G401.6 (cell line): Measurements from ENCODE around the gene PTPRG.
"Not testable (repeated sequence)": the region's sequence is repeated elsewhere in the genome, so short reads cannot be mapped to it uniquely, and the experiment has no call there.

Source experiments
- FAIRE-seq: peaks from 2 replicates; lab custom pipeline; 2012; peaks lifted over from hg19 to GRCh38; lab: Jason Lieb, UNC

Gene PTPRG

GRCh38 chr3:62022312-62022711 is 460.9 kb downstream of the PTPRG start:
- no peak for FAIRE-seq

- no peak for FAIRE-seq
These were observed 463.5 kb downstream of the PTPRG start for GRCh38 chr3:62024882-62025281.

- no peak for FAIRE-seq
These were observed 464.5 kb downstream of the PTPRG start for GRCh38 chr3:62025913-62026312.

- FAIRE-seq = no peak
These were observed 465.9 kb downstream of the PTPRG start for GRCh38 chr3:62027241-62027640.

- FAIRE-seq = no peak
These were observed 466.4 kb downstream of the PTPRG start for GRCh38 chr3:62027796-62028195.

- no peak for FAIRE-seq
These were observed 466.9 kb downstream of the PTPRG start for GRCh38 chr3:62028236-62028635.

GRCh38 chr3:62032738-62033137 is 471.4 kb downstream of the PTPRG start:
- FAIRE-seq = no peak

GRCh38 chr3:62035402-62036057 is 474.2 kb downstream of the PTPRG start:
- FAIRE-seq = no peak

GRCh38 chr3:62036726-62037125 is 475.4 kb downstream of the PTPRG start:
- FAIRE-seq = no peak

GRCh38 chr3:62038798-62039197 is 477.4 kb downstream of the PTPRG start:
- not testable (repeated sequence) for FAIRE-seq

GRCh38 chr3:62039586-62039985 is 478.2 kb downstream of the PTPRG start:
- FAIRE-seq = no peak

- FAIRE-seq = no peak
These were observed 480.3 kb downstream of the PTPRG start for GRCh38 chr3:62041681-62042080.

GRCh38 chr3:62044874-62045411 is 483.6 kb downstream of the PTPRG start:
- FAIRE-seq = no peak

GRCh38 chr3:62046326-62046725 is 485.0 kb downstream of the PTPRG start:
- FAIRE-seq = no peak

GRCh38 chr3:62048577-62048976 is 487.2 kb downstream of the PTPRG start:
- no peak for FAIRE-seq

GRCh38 chr3:62049033-62049432 is 487.7 kb downstream of the PTPRG start:
- FAIRE-seq = no peak

GRCh38 chr3:62051506-62051905 is 490.1 kb downstream of the PTPRG start:
- FAIRE-seq = no peak

GRCh38 chr3:62052331-62052730 is 491.0 kb downstream of the PTPRG start:
- no peak for FAIRE-seq

- no peak for FAIRE-seq
These were observed 495.3 kb downstream of the PTPRG start for GRCh38 chr3:62056658-62057057.

GRCh38 chr3:62057339-62058047 is 496.1 kb downstream of the PTPRG start:
- no peak for FAIRE-seq

GRCh38 chr3:62065985-62066693 is 504.8 kb downstream of the PTPRG start:
- FAIRE-seq = no peak

- no peak for FAIRE-seq
These were observed 507.0 kb downstream of the PTPRG start for GRCh38 chr3:62068337-62068736.

- no peak for FAIRE-seq
These were observed 509.5 kb downstream of the PTPRG start for GRCh38 chr3:62070891-62071290.
